SKM-1 treated with dmso at 0.1 percent for 144 hours (cell line): ENCODE measurements around the gene BRD1.
"Not testable (repeated sequence)": the region's sequence is repeated elsewhere in the genome, so short reads cannot be mapped to it uniquely, and the experiment has no call there.

Experiments used
- DNase-seq: peaks from one replicate; lab custom pipeline; 2025; ENCODE audit not compliant: unreplicated experiment; lab: John Stamatoyannopoulos, UW

Gene BRD1

DNA sequence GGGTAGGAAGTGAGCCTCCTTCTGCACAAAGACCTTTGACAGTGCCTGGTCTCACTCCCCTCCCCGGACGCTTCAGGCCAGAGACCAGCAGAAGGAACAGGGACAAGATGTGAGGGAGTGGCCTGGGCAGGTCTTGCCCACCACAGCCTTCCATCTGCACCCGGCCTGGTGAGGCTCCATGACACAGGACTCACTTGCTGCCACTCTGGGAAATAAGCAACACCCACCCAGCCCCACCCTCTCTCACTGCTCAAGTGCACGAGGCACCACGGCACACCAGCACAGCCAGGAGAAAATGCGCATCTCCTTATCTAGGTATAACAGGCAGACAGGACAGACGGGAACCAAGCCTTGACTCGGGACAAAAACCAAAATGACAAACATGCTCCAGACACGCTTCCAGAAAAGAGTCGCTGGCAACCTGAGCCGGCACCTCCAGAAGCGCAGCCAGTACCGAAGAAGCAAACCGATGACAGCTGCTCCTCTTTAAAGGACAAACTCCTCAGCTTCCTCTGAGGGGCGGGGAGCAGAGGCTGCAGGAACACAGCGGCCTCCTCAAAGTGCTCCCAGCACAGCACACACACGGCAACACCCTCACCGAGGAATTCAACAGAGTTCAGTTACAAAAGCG, 41.7 kb downstream of the BRD1 start:
- DNase-seq, result no peak

DNA sequence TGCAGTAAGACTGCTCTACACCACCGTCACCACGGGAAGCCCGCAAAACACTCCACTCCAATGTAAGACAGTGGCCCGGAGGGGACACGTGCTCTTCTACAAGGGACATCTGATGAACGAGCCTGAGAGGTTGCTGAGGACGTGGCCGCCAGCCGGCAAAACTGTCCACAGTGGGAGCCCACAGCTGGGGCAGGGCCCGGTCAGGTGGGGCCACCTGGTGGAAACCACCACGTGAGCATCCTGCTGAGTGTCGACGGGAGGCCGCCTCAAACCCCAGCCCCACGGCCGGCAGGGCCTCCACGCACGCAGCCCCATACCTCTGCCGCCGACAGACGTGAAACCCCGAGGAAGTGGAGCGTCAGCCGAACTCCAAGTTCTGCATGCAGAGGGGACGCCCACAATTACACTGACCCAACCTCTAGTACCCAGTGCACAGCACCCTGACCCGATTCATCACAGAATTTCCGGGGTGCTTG, 42.6 kb downstream of the BRD1 start:
- no peak for DNase-seq

- DNase-seq, result no peak
These were observed 43.1 kb downstream of the BRD1 start for GRCh38 chr22:49784630-49784971.

DNA sequence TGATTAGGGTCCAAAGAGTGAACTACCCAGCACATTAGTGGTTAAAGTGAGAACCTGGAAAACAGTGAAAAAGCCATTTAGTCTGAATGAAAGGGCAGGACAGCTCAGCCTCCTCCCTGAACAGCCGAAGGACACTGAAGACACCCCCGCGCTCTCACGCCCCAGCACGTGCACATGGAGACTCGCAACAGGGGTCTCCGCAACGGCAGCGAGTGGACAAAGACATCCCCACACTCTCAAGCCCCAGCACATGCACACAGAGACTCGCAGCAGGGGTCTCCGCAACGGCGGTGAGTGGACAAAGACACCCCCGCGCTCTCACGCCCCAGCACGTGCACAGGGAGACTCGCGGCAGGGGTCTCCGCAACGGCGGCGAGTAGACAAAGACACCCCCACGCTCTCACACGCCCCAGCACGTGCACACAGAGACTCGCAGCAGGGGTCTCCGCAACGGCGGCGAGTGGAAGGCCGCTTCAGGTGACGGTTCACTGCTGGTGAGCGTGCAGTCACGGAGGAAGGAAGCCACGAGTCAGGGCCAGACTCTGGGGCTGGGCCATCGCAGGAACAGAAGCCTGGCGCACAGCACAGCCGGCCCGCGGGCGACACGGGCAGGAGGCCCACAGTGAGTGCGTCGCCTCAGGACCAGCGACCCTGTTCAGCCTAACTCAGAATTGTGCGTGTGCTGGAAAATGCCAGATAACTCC, 43.6 kb downstream of the BRD1 start:
- no peak for DNase-seq

DNA sequence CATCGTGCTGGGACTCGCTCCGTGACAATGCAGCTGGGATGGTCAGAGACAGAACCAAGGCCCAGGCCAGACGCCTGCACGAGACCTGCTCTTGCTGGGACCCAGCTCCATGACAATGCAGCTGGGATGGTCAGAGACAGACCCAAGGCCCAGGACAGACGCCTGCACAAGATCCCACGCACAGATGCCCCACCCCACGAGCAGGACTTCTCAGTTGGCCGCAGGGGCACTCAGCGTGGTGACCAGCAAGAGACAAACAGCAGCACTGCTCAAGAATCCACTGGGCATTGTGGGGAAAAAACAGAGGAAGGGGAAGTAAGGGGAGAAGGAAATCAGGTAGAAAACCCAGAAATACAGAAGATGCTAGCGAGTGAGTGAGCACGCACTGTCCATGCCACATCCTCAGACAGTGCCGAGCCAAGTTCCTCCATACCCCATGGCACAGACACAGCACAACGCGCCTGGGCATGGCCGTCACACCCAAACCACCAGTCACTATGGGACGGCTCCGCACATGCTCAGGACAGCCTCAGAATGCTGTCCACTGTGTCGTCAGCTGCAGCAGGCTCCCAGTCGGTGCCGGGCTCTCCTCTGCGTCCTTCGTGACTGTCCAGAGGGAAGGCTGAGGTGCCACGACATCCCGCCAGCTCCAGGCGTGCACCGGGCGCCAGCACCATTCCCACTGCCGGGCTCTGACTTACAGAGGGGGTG, 44.5 kb downstream of the BRD1 start:
- no peak for DNase-seq

- DNase-seq, result not testable (repeated sequence)
These were observed 45.8 kb downstream of the BRD1 start for GRCh38 chr22:49781886-49782285.

- DNase-seq, result no peak
These were observed 46.3 kb downstream of the BRD1 start for GRCh38 chr22:49781289-49781782.

DNA sequence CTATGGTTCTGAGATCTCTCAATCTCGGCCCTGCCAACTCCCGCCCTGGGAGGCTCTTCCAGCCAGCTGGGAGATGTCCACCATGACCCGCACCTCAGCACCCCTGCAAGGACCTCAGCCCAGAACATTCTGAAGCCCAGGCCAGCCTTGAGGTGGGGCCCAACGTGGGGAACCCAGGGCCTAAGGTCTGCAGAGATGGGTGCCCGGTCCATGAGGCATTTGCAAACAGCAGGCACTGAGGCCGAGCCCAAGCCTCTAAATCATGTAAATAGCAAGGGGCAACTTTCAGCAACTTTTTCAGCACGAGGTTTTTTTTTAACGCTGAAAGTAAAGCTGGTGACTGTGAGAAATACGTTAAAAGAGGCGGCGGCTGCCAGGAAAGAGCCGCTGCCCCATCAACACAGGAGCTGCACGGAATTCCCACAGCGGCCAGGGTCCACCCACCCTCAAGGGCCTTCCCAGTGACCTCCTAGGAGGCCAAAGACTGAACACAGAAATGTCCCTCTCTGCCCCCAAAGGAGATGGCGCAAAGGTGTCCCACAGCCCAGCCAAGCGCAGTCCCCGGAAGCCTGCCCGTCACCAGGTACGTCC, 46.9 kb downstream of the BRD1 start:
- DNase-seq, result no peak

DNA sequence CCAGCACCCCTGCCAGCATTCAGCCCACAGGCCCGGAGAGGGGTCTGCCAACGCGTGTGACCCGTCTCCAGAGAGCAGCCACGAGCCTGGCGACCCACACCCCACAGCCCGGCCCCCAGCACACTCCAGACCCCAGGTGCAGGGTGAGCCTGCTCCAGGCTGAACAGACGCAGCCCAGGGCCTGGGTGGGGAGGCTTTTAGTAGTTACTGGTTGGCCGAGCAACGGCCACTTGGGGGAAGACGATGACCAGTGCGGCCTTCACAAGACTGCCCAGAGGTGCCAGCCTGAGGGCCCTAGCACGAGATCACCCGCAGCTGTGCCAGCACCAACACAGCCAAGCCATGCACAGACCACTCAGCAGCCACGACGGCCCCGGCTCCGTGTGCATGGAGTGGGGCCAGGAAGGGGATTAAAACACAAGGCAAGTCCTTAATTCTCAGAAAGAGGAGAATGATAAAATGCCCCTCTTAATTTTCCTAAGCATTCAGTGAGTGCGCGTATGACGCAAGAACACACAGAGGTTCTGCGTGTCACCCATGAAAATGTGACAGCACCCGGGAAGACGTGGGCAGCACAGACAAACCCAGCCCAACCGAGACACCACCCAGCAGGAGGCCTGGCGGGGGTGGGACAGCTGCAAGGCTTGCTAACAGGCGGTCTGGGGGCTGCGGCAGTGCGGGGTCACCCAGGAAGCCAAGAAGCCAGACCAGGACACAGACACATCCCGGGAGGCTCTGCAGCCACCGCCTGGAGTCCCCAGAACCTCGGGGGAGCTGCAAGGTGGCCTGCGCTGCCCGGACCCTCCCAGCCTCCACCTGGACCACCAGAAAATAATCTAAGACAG, 47.6 kb downstream of the BRD1 start:
- DNase-seq, result no peak

DNA sequence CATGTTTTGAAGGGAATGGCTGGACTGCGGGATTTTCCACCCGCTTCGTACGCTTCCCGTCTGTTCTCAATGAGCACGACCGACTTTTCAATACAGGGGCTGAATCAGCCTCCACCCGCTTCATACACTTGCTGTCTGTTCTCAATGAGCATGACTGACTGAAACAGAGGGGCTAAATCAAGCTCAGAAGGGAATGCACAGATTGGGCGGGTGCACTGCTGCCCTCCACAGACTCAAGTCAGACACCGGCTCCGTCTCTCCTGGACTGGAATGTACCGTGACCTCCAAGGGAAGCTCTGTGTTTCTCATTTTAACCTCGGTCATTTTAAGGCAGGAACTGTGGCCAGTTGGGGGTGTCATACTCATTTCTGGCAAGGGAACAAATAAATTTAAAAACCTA, 48.5 kb downstream of the BRD1 start:
- DNase-seq, result no peak

DNA sequence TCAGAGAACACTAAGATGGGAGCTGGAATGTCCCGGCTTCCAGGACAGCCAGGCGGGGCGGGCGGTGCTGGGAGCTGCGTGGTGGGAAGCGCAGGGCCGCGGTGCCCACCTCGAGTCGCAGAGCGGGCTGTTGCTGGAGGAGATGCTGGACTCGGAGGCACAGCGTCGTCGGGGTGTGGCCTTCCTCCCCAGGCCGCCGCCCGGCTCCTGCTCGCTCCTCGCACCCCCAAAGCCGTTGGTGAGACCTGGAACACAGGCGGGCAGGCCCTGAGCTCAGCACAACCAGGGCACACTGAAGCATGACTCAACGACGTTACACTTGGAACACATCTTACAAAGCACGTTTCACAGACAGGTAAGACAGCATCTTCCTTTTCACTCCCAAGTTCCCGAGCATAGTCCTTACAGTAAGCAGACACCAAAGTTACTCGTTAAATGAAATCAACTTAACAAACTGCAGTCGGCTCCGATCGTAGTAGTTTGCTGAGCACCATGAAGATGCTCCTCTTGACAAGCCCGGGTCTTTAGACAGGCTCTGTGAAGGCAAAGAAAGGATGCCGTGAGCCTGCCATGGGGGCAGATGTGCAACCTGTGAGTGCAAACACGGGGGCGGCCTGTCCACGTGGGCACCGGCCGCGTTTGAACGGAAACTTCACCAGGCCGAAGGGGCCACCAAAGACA, 50.0 kb downstream of the BRD1 start:
- DNase-seq, result no peak

DNA sequence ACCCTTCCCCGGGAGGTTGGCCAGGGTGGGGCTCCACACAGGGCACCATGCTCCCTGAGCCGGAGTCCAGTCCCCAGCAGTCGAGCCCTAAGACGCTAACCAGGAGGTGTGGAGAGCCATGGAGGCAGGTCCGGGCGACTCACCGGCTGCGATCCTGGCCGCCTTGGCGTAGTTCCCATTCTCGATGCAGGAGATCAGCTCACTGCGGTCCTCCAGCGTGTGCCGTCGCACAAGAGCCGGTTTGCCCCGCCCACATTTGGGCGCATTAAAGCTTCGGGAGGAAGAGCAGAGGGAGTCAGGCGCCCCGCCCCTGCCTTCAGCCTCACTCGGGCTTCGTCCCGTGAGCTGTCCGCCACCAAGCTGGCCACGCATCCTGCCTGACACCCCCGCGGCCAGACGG, 50.8 kb downstream of the BRD1 start:
- no peak for DNase-seq

GRCh38 chr22:49775867-49776511, 51.7 kb downstream of the BRD1 start:
- no peak for DNase-seq

DNA sequence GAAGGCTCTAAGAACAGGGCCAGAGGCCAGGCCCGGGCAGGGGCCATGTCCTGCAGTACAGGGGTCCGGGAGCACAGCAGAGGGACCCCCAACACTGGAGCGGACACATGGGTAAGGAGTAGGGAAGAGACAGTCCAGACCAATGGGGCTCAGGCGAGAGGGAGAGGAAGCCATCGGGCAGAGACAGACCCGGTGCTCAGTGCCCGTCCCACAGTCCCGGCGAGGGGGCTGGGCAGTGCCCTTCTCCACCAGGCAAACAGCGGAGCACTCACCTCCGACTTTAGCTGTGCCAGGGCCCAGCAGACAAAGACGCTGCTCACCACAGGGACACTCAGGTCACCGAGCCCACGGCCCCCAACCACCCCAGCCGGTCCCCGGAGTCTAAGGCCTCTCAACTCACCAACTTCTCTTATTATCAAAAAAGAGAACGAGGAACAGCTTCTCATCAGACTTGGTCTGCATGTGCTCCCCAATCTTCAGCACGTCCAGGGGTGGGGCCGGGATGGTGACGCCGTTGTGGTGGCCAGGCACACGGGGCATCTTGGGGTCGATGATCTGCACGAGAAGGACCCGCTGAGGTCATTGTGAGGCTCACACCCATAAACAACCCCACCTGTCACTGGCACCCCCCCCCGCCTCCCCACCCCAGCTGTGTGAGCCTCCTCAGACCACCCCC, 52.3 kb downstream of the BRD1 start:
- DNase-seq, result no peak

DNA sequence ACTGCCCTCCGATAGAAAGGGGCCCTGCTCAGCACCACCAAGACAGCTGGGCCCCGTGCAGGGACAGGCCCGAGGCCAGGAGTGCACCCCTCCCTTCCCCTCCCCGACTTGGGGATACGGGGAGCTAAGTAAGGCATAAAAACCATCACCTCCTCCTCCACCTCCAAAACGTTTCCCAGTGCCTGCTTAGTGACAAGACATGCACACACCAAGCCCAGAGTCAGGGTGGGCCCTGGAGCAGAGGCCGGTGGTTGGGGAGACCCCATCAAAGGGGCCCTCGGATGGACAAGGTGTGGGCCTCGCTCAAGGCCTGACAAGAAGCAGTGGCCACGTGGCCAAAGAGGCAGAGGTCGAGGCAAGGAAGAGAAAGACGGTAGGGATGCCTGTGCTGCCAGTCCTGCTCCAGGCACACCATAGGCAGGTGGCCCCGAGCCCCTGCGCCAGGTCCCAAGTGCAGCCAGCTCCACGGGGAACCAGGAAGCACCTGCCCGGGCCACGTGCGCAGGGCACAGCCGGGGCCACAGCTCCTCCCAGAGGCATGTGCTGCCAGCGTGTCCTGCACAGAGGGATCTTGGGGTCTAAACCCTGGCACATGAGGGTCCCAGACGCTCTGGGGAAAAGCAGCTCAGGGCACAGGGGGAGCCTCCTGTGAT, 53.0 kb downstream of the BRD1 start:
- DNase-seq, result no peak

- no peak for DNase-seq
These were observed 53.6 kb downstream of the BRD1 start for GRCh38 chr22:49774046-49774445.

- DNase-seq, result no peak
These were observed 54.1 kb downstream of the BRD1 start for GRCh38 chr22:49773531-49773930.

DNA sequence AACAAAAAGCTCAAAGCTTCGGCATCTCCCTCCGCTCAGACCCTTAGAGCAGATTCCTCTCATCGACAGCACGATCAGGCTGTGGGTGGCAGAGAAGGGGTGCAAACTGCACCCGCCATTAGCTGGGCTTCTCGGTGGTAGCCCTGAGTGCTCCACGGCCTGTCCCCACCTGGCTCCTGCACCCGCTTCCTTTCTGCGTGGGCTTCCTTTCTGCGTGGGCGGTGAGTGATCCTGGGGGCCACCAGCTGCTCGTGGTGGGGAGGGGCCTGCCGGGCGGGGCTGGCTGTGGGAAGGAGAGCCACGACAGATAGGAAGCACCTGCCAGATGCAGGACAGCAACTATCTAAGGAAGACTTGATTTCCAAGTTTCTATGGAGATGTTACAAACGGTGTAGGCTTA, 55.0 kb downstream of the BRD1 start:
- DNase-seq, result no peak
